Measurements from ENCODE around the gene ZNF470. TPM values are rescaled to one million over a fixed set of nuclear protein-coding genes. Genes with fewer than 3 reads are reported as not detected.

Gene ZNF470
- total RNA-seq, 1 donor from 2014 or later = 3.7 TPM

- peaks cover 0 to 5% (median 4%) of the 10 kb centered on the region in 3 donors for H3K4me1 ChIP-seq (ENCODE audit: control insufficient read depth in 3 of 3, insufficient read depth in 3 of 3, low read length in 3 of 3)
- no peak overlapping the region for H3K9ac ChIP-seq (ENCODE audit: low read depth in 1 of 3, low read length in 3 of 3)
- no peak overlapping the region for H3K27ac ChIP-seq (ENCODE audit: low read depth, low read length)
- peaks cover 8 to 19% (median 12%) of the 10 kb centered on the region in 3 donors for H3K9me3 ChIP-seq (ENCODE audit: control insufficient read depth in 3 of 3, low read length in 3 of 3)
- no peak overlapping the region for H3K4me3 ChIP-seq (ENCODE audit: low read length in 3 of 3)
- H3K36me3 ChIP-seq (ENCODE audit: control insufficient read depth in 3 of 3, insufficient read depth in 3 of 3, low read length in 3 of 3) = peaks cover 16 to 37% (median 24%) of the 10 kb centered on the region in 3 donors
- H3K27me3 ChIP-seq (ENCODE audit: control insufficient read depth in 3 of 3, insufficient read depth in 3 of 3, low read length in 3 of 3) = no peaks in the 10 kb centered on the region
These were observed 34.1 kb downstream of the ZNF470 start for GRCh38 chr19:56601375-56601774.

- Histone ChIP-seq H3K27ac (ENCODE audit: low read depth, low read length) (no peak overlapping the region), H3K9me3 (ENCODE audit: control insufficient read depth in 3 of 3, low read length in 3 of 3) (peaks cover 16 to 22% (median 18%) of the 10 kb centered on the region in 3 donors), H3K4me3 (ENCODE audit: low read length in 3 of 3) (no peak overlapping the region), H3K36me3 (ENCODE audit: control insufficient read depth in 3 of 3, insufficient read depth in 3 of 3, low read length in 3 of 3) (peaks cover 13 to 29% (median 24%) of the 10 kb centered on the region in 3 donors), H3K4me1 (ENCODE audit: control insufficient read depth in 3 of 3, insufficient read depth in 3 of 3, low read length in 3 of 3) (no peaks in the 10 kb centered on the region), H3K27me3 (ENCODE audit: control insufficient read depth in 3 of 3, insufficient read depth in 3 of 3, low read length in 3 of 3) (no peaks in the 10 kb centered on the region), H3K9ac (ENCODE audit: low read depth in 1 of 3, low read length in 3 of 3) (no peak overlapping the region)
These were observed 36.6 kb downstream of the ZNF470 start for GRCh38 chr19:56603829-56604228.

DNA sequence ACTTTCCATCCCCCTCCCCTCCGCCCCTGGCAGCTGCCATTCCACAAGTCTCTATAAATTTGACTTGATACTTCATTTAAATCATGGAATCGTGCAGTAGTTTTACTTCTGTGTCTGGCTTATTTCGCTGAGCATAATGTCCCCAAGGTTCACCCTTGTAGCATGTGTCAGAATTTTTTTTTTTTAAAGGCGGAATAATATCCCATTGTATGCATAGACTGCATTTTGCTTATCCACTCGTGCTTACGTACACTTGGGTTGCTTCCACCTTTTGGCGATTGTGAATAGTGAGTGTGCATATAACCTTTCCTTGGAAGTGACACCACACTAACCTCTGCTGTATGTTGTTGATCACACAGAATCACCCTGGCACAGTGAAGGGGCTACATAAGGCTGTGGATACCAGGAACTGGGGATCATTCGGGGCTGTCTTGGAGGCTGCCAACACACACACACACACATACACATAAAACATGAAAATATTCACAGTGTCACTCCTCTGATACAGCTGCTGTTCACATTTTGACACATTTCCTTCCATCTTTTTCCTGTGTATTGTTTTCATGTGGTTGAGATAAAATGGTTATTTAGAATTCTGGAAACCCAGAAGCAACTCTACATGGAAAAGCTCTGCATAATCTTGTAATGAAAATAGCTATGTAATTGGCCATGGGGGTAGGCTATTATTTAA, 41.2 kb downstream of the ZNF470 start:
- Histone ChIP-seq H3K9me3 (ENCODE audit: control insufficient read depth in 3 of 3, low read length in 3 of 3) (peaks cover 22 to 31% (median 30%) of the 10 kb centered on the region in 3 donors), H3K27me3 (ENCODE audit: control insufficient read depth in 3 of 3, insufficient read depth in 3 of 3, low read length in 3 of 3) (no peaks in the 10 kb centered on the region), H3K27ac (ENCODE audit: low read depth, low read length) (no peak overlapping the region), H3K9ac (ENCODE audit: low read depth in 1 of 3, low read length in 3 of 3) (no peak overlapping the region), H3K36me3 (ENCODE audit: control insufficient read depth in 3 of 3, insufficient read depth in 3 of 3, low read length in 3 of 3) (peaks cover 6 to 15% (median 10%) of the 10 kb centered on the region in 3 donors), H3K4me3 (ENCODE audit: low read length in 3 of 3) (no peak overlapping the region), H3K4me1 (ENCODE audit: control insufficient read depth in 3 of 3, insufficient read depth in 3 of 3, low read length in 3 of 3) (no peaks in the 10 kb centered on the region)

DNA sequence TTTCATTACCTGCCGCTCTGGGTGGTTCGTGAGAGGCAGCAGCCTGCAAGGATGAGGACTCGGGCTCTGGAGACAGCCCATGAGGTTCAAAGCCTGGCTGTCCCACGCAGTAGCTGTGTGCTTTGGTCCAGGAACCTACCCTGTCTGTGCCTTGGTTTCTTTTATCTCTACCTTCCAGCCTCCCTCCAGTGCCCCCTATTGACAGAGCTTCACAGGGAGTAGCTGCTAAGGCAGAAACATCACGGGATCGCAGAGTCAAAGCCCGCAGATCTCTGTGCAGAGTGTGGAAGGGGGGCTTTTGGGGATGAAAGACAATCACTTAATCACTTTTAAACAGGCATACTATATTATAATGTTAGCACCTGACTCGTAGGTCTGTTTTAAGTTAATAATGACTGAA, 44.0 kb downstream of the ZNF470 start:
- no peaks in the 10 kb centered on the region for H3K4me1 ChIP-seq (ENCODE audit: control insufficient read depth in 3 of 3, insufficient read depth in 3 of 3, low read length in 3 of 3)
- H3K9me3 ChIP-seq (ENCODE audit: control insufficient read depth in 3 of 3, low read length in 3 of 3) = peaks cover 17 to 20% (median 20%) of the 10 kb centered on the region in 3 donors
- no peak overlapping the region for H3K9ac ChIP-seq (ENCODE audit: low read depth in 1 of 3, low read length in 3 of 3)
- peaks cover 1 to 14% (median 5%) of the 10 kb centered on the region in 3 donors for H3K36me3 ChIP-seq (ENCODE audit: control insufficient read depth in 3 of 3, insufficient read depth in 3 of 3, low read length in 3 of 3)
- H3K27me3 ChIP-seq (ENCODE audit: control insufficient read depth in 3 of 3, insufficient read depth in 3 of 3, low read length in 3 of 3) = no peaks in the 10 kb centered on the region
- no peak overlapping the region for H3K4me3 ChIP-seq (ENCODE audit: low read length in 3 of 3)
- H3K27ac ChIP-seq (ENCODE audit: low read depth, low read length) = no peak overlapping the region

- Histone ChIP-seq H3K27me3 (ENCODE audit: control insufficient read depth in 3 of 3, insufficient read depth in 3 of 3, low read length in 3 of 3) (no peaks in the 10 kb centered on the region), H3K9ac (ENCODE audit: low read depth in 1 of 3, low read length in 3 of 3) (no peak overlapping the region), H3K27ac (ENCODE audit: low read depth, low read length) (no peak overlapping the region), H3K36me3 (ENCODE audit: control insufficient read depth in 3 of 3, insufficient read depth in 3 of 3, low read length in 3 of 3) (peaks cover 4 to 17% (median 8%) of the 10 kb centered on the region in 3 donors), H3K4me1 (ENCODE audit: control insufficient read depth in 3 of 3, insufficient read depth in 3 of 3, low read length in 3 of 3) (no peaks in the 10 kb centered on the region), H3K9me3 (ENCODE audit: control insufficient read depth in 3 of 3, low read length in 3 of 3) (peaks cover 12 to 20% (median 16%) of the 10 kb centered on the region in 3 donors), H3K4me3 (ENCODE audit: low read length in 3 of 3) (no peak overlapping the region)
These were observed 45.5 kb downstream of the ZNF470 start for GRCh38 chr19:56612737-56613136.

DNA sequence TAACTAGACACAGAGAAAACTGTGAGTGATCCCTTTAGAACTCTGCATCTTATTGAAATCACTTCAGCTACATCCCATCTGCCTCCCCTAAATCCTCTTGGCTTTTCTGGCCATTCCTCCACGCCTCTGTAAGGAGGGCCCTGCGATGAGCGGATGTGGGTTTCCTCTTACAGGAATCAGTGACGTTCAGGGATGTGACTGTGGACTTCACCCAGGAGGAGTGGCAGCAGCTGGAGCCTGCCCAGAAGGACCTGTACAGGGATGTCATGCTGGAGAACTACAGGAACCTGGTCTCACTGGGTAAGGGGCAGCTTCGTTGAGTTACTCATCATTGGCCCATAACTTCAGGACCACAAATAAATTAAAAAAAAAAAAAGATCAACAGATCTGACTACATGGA, 46.4 kb downstream of the ZNF470 start:
- H3K9ac ChIP-seq (ENCODE audit: low read depth in 1 of 3, low read length in 3 of 3) = no peak overlapping the region
- H3K9me3 ChIP-seq (ENCODE audit: control insufficient read depth in 3 of 3, low read length in 3 of 3) = peaks cover 10 to 28% (median 14%) of the 10 kb centered on the region in 3 donors
- no peak overlapping the region for H3K4me3 ChIP-seq (ENCODE audit: low read length in 3 of 3)
- no peaks in the 10 kb centered on the region for H3K4me1 ChIP-seq (ENCODE audit: control insufficient read depth in 3 of 3, insufficient read depth in 3 of 3, low read length in 3 of 3)
- no peak overlapping the region for H3K27ac ChIP-seq (ENCODE audit: low read depth, low read length)
- H3K36me3 ChIP-seq (ENCODE audit: control insufficient read depth in 3 of 3, insufficient read depth in 3 of 3, low read length in 3 of 3) = peaks cover 10 to 25% (median 14%) of the 10 kb centered on the region in 3 donors
- H3K27me3 ChIP-seq (ENCODE audit: control insufficient read depth in 3 of 3, insufficient read depth in 3 of 3, low read length in 3 of 3) = no peaks in the 10 kb centered on the region

DNA sequence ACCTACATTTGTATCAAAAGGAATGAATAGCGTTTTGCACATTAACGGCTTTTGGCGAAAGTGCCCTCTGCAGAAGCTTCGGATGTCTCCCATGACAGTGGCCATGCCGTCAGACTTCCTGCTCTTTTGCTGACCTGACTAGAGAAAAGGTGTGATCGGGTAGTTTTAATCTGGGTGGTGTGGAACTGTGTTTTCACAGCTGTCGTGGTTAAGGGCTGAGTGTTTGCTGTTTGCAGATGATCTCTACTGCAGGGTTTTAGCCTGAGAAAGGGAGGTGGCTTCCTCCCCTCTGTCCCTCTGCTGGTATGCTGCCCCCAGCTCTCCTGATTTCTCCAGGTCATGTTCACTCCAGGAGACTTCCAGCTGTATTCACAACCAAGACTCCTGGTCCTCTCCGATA, 50.3 kb downstream of the ZNF470 start:
- H3K36me3 ChIP-seq (ENCODE audit: control insufficient read depth in 3 of 3, insufficient read depth in 3 of 3, low read length in 3 of 3) = peaks cover 22 to 35% (median 31%) of the 10 kb centered on the region in 3 donors
- H3K4me3 ChIP-seq (ENCODE audit: low read length in 3 of 3) = no peak overlapping the region
- H3K27ac ChIP-seq (ENCODE audit: low read depth, low read length) = no peak overlapping the region
- no peak overlapping the region for H3K9ac ChIP-seq (ENCODE audit: low read depth in 1 of 3, low read length in 3 of 3)
- H3K9me3 ChIP-seq (ENCODE audit: control insufficient read depth in 3 of 3, low read length in 3 of 3) = peaks cover 4 to 29% (median 24%) of the 10 kb centered on the region in 3 donors
- no peaks in the 10 kb centered on the region for H3K4me1 ChIP-seq (ENCODE audit: control insufficient read depth in 3 of 3, insufficient read depth in 3 of 3, low read length in 3 of 3)
- no peaks in the 10 kb centered on the region for H3K27me3 ChIP-seq (ENCODE audit: control insufficient read depth in 3 of 3, insufficient read depth in 3 of 3, low read length in 3 of 3)

DNA sequence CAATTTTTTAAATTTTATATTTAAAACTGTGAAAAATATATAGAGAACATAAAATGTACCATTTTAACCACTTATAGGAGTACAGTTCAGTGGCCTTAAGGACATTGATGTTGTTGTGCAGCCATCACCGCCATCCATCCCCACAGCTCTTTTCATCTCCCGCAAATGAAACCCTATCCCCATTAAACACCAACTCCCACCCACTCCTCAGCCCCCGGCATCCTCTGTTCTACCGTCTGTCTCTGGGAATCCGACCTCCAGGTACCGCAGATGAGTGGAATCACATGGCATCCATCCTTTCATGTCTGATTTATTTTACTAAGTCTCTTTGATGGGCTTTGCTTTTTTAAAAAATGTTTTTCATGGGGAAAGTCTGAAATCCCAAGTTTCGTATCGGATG, 51.9 kb downstream of the ZNF470 start:
- Histone ChIP-seq H3K4me1 (ENCODE audit: control insufficient read depth in 3 of 3, insufficient read depth in 3 of 3, low read length in 3 of 3) (no peaks in the 10 kb centered on the region), H3K9ac (ENCODE audit: low read depth in 1 of 3, low read length in 3 of 3) (no peak overlapping the region), H3K27ac (ENCODE audit: low read depth, low read length) (no peak overlapping the region), H3K4me3 (ENCODE audit: low read length in 3 of 3) (no peak overlapping the region), H3K9me3 (ENCODE audit: control insufficient read depth in 3 of 3, low read length in 3 of 3) (peaks cover 9 to 28% (median 22%) of the 10 kb centered on the region in 3 donors), H3K27me3 (ENCODE audit: control insufficient read depth in 3 of 3, insufficient read depth in 3 of 3, low read length in 3 of 3) (no peaks in the 10 kb centered on the region), H3K36me3 (ENCODE audit: control insufficient read depth in 3 of 3, insufficient read depth in 3 of 3, low read length in 3 of 3) (peaks cover 34 to 49% (median 36%) of the 10 kb centered on the region in 3 donors)

DNA sequence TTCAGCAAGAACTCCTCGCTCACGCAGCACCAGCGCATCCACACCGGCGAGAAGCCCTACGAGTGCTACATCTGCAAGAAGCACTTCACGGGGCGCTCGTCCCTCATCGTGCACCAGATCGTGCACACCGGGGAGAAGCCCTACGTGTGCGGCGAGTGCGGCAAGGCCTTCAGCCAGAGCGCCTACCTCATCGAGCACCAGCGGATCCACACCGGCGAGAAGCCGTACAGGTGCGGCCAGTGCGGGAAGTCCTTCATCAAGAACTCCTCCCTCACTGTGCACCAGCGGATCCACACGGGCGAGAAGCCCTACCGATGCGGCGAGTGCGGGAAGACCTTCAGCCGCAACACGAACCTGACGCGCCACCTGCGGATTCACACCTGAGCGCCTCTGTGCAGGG, 55.1 kb downstream of the ZNF470 start:
- peaks cover 7 to 28% (median 23%) of the 10 kb centered on the region in 3 donors for H3K9me3 ChIP-seq (ENCODE audit: control insufficient read depth in 3 of 3, low read length in 3 of 3)
- peak overlapping the region in 1 of 3 donors; percentile 27 for H3K4me3 ChIP-seq (ENCODE audit: low read length in 3 of 3)
- H3K9ac ChIP-seq (ENCODE audit: low read depth in 1 of 3, low read length in 3 of 3) = no peak overlapping the region
- no peaks in the 10 kb centered on the region for H3K27me3 ChIP-seq (ENCODE audit: control insufficient read depth in 3 of 3, insufficient read depth in 3 of 3, low read length in 3 of 3)
- H3K4me1 ChIP-seq (ENCODE audit: control insufficient read depth in 3 of 3, insufficient read depth in 3 of 3, low read length in 3 of 3) = no peaks in the 10 kb centered on the region
- H3K27ac ChIP-seq (ENCODE audit: low read depth, low read length) = no peak overlapping the region
- H3K36me3 ChIP-seq (ENCODE audit: control insufficient read depth in 3 of 3, insufficient read depth in 3 of 3, low read length in 3 of 3) = peaks cover 46 to 51% (median 49%) of the 10 kb centered on the region in 3 donors

DNA sequence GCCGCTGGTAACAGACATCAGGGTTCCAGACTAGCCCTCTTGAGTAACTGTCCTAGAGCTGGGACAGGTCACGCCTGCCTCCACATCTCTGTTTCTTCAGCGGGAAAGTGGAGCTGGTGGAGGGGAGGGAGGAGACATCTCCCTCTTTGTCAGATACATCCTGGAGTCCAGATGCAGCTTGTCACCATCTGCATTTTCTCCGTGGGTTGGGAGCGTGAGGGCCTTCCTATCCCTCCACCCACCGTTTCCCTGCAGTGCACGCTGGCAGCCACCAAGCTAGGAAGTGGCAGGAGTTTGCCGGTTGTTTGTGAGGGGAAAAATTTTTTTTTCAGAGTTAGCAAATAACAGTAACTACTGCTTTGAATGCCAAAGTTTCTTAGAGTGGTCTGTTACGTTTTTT, 55.7 kb downstream of the ZNF470 start:
- peaks cover 40 to 47% (median 46%) of the 10 kb centered on the region in 3 donors for H3K36me3 ChIP-seq (ENCODE audit: control insufficient read depth in 3 of 3, insufficient read depth in 3 of 3, low read length in 3 of 3)
- H3K9me3 ChIP-seq (ENCODE audit: control insufficient read depth in 3 of 3, low read length in 3 of 3) = peaks cover 7 to 28% (median 19%) of the 10 kb centered on the region in 3 donors
- no peaks in the 10 kb centered on the region for H3K27me3 ChIP-seq (ENCODE audit: control insufficient read depth in 3 of 3, insufficient read depth in 3 of 3, low read length in 3 of 3)
- H3K4me3 ChIP-seq (ENCODE audit: low read length in 3 of 3) = no peak overlapping the region
- H3K27ac ChIP-seq (ENCODE audit: low read depth, low read length) = no peak overlapping the region
- no peaks in the 10 kb centered on the region for H3K4me1 ChIP-seq (ENCODE audit: control insufficient read depth in 3 of 3, insufficient read depth in 3 of 3, low read length in 3 of 3)
- H3K9ac ChIP-seq (ENCODE audit: low read depth in 1 of 3, low read length in 3 of 3) = no peak overlapping the region

Measured in skeletal muscle tissue (tissue), 4 donors.